ENCODE results near the gene SHISA9.
"Not testable (repeated sequence)": the region's sequence is repeated elsewhere in the genome, so short reads cannot be mapped to it uniquely, and the experiment has no call there.

The SHISA9 gene

GRCh38 chr16:12901597-12902461 lies at the start of gene SHISA9:
Gene SHISA9 (plus strand): TSS chr16:12901598.
- DNase-seq, result peak in 6 of 58 donors; percentile 8 to 70 (median 41)

GRCh38 chr16:12853972-12854371 lies 47.4 kb upstream of the SHISA9 start:
- DNase-seq, result no peak

DNA sequence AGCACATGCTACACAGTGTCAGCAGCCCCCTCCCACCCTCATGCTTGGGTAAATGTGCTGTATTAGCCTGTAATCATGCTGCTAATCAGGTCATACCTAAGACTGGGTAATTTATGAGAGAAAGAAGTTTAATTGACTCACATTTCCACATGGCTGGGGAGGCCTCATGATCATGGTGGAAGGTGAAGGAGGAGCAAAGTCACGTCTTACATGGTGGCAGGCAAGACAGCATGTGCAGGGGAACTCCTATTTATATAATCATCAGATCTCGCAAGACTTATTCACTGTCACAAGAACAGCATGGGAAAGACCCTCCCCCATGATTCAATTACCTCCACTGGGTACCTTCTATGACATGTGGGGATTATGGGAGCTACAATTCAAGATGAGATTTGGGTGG lies 44.0 kb upstream of the SHISA9 start:
- not testable (repeated sequence) for DNase-seq

DNA sequence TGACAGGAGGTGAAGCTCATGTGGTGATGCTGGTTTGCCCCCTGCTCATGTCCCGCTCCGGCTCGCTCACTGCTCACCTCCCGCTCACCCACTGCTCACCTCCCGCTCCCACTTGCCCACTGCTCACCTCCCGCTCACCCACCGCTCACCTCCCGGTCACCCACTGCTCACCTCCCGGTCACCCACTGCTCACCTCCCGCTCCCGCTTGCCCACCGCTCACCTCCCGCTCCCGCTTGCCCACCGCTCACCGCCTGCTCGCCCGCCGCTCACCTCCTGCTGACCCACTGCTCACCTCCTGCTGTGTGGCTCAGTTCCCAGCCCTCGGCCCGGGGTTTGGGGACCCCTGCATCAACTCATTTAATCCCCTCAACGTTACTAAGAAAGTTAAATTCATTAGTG lies 39.1 kb upstream of the SHISA9 start:
- no peak for DNase-seq

DNA sequence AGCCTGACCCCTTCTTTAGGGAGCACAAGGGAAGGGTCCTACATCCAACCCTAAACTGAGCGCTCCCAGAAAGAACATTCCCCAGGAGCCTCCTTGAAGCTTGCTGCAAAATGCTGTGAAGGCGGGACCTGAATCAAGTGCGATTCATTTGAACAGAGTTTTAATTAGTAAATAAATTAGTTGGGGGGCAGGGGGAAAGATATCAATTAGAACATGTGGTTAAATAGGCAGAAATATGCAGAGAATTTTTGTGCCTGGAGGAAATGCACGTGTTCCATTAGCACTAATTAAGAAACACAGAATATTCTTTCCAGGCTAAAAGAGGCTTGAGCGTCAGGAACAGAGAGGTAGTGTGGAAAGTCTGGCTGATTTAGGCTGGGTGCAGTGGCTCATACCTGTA lies 38.5 kb upstream of the SHISA9 start:
- no peak for DNase-seq

DNA sequence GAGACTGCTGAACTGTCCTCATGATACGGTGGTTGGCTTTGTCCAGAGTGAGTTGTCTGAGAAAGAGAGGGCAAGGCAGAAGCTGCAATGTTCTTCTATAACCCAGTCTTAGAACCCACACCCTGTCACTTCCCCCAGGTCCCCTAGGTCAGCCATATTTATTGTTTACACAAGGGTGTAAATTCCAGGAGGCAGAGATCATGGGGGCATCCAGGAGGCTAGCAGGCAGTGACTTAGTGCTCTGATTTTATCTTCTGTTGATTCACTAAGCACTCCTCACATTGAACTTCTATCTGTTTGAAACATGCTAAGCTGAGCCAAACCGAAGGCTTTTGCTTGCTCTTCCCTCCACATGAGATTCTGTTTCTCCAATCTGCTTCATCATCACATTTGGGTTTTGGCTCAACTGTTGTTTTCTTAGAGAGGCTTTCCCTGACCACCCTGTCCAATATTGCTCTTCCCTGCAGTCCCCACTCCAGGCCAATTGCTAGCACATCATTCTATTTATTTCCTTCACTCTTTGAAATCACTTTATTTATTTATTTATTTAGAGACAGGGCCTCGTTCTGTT lies 34.3 kb upstream of the SHISA9 start:
- no peak for DNase-seq

- DNase-seq, result no peak
Observed at GRCh38 chr16:12868169-12868568, 33.2 kb upstream of the SHISA9 start.

DNA sequence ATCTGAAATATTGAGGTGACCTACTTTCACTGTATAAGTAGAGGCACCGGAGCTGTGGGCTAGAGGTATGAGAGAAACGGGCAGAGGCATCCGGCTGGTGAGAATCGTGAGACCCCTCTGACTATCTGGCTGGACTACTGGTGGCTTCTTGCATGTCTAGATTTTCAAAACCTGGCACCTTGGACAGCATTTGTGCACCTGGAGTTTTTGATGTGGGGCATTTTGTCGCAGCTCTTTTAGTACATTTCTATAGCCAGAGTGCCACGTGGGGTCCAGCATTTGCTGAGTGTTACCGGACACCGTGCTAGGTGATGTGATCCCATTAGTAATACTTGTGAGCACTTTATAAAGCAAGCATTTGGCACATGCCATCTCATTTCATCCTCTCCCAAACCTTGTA lies 32.6 kb upstream of the SHISA9 start:
- no peak for DNase-seq

DNA sequence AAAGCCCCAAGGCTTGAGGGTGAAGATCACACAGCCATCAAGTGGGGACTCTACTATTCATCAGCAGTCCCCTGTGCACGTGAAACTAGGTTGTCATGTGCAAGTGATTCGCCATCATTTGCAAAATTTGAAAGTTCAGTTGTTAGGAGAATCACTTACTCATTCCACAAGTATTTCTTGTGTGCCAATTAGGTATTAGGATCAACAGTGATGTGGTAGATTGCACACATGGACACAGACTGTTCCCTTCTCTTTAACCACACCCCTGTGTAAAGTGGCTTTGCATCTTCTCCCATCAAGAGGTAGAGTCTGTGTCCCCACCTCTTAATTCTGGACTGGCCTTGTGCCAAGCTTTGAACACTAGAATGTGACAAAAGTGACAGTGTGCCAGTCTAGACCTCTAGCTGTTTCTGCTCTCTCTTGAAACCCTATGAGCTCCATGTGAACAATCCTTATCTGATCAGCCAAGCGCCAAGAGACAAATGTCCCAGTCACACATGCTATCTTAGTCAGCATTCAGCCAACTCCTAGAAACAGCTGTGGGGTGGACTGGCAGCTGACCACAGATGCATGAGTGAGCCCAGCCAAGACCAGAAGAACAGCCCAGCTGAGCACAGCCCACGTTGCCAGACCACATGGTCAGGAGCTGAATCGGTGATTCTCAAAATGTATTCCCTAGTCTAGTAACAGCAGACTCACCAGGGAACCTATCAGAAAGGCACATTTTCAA lies 31.5 kb upstream of the SHISA9 start:
- DNase-seq, result no peak

- DNase-seq, result no peak
Observed at GRCh38 chr16:12871784-12872183, 29.6 kb upstream of the SHISA9 start.

DNA sequence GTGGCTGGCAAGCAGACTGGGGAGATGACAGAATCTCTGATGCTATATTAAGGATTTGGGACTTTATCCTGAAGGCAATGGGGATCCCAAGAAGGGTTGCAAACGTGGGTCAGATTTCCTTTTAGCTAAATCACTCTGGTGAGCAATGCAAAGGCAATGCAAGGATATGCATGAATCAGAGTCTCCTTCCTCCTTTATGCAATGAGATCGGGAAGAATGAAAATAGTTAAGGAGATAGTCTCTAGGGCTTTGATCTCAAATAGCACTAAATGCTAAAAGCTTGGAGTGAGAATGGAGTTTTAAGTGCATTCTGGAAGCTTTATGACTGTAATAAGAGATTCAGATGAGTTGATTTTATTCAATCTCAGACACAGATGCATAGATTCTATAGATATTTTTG lies 27.2 kb upstream of the SHISA9 start:
- DNase-seq, result no peak

- DNase-seq, result no peak
Observed at GRCh38 chr16:12876778-12877177, 24.6 kb upstream of the SHISA9 start.

- DNase-seq, result no peak
Observed at GRCh38 chr16:12878973-12879372, 22.4 kb upstream of the SHISA9 start.

GRCh38 chr16:12879812-12880211 lies 21.6 kb upstream of the SHISA9 start:
- DNase-seq, result no peak

DNA sequence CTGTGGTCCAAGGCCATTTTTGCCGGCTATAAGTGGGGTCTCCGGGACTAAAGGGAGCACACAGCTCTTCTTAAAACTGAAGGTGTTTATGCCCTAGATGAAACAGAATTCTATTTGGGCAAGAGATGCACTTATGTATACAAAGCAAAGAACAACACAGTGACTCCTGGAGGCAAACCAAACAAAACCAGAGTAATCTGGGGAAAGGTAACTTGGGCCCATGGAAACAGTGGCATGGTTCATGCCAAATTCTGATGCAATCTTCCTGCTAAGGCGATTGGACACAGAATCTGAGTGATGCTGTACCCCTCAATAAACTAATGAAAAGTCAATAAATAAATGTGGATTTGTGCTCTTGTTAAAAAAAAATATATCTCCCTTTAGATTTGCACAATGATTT lies 20.2 kb upstream of the SHISA9 start:
- DNase-seq, result no peak

DNA sequence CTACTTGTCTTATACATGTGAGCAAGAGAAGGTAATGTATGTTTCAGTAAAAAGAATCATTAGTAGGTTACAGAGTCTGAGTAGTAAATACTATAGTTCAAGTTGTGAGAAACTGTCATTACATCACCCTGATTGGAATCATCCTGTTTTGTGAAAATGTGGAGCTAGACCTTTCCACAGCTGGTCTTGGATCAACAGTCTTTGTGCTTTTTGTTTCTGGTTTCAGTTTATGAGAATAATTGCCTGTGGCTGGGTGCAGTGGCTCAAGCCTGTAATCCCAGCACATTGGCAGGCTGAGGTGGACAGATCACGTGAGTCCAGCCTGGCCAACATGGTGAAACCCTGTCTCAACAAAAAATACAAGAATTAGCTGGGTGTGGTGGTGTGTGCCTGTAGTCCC lies 19.7 kb upstream of the SHISA9 start:
- no peak for DNase-seq

DNA sequence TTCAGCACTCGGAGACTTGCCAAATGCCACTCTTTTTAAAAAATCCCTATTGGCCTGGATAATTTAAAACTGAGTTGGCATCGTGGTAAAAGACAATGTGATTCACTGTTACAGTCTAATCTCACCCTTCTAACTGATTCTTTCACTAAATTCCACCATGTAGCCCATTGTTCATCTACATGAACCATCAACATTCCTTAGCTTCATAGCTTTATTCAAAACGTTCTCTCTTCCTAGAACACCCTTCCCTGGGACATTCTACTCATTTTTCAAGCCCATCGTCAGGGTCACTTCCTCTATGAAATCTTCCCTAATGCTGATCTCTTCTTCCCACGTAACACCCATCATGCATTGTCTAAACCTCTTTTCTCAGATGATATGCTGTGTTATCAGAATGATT lies 15.7 kb upstream of the SHISA9 start:
- no peak for DNase-seq

- no peak for DNase-seq
Observed at GRCh38 chr16:12891836-12892235, 9.6 kb upstream of the SHISA9 start.

GRCh38 chr16:12893050-12893750 lies 8.2 kb upstream of the SHISA9 start:
- DNase-seq, result no peak

DNA sequence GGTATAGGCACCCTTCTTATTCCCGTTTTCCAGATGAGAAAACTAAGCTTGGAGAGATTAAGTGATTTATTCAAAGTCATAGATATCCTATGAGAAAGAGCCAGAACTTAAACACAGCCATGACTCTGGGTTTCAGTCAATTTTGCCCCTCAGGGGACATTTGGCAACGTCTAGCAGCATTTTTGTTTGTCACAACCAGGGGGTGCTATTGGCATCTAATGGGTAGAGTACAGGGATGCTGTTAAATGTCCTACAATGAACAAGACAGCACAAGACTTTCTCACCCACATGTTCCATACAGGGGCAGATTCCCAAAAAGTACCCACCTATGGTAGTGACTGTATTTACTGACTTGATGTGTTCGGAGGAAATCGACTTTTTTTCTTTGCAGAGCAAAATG lies 4.8 kb upstream of the SHISA9 start:
- DNase-seq, result no peak

GRCh38 chr16:12898551-12898950 lies 2.8 kb upstream of the SHISA9 start:
- no peak for DNase-seq
